ENCODE measurements around the gene BEST4.

The BEST4 gene

DNA sequence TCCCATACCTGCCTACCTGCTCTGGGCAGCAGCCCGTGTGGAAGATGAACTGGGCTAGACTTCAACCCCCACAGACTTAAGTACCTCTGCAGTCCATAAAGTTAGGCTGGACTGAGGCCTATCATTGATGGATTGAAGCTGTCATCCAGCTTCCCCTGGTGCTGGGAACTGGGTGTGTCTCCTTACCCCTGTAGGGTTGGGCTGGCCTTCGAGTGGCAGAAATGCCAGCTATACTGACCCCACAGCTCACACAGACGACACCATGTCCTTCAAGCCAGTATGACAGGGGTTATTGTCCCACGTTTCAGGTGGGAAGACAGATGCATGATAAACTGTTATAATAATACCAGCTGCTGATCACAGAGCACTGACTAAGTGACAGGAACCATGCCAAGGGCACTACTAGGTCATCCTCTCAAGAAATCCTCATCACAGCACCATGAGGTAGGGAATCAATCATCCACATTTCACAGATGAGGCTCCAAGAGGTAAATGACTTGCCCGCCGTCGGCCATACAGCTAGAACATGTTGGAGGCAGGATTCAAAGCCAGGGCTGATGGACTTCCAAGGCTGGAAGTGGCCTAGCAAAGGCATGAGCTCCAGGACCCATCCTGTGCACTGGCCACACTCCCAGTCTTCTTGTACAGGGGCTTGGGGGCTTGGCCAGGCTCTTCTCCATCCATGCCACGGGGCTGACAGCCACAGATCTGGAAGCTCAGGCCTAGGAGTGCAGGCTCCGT is at the start of gene BEST4:
TSS of gene BEST4 (minus strand) at position 51 of the 741 bp plus-strand sequence. CDS start 465 bp downstream, outside the sequence.
- Histone ChIP-seq H3K4me1 (ENCODE audit: control insufficient read depth, insufficient read depth, low read length) (peaks cover 10% of the 10 kb centered on the region), H3K9ac (ENCODE audit: low read length) (no peak within 1 kb of the TSS), H3K27ac (ENCODE audit: low read depth, low read length) (no peak within 1 kb of the TSS), H3K27me3 (ENCODE audit: control insufficient read depth, insufficient read depth, low read length) (no peaks in the 10 kb centered on the region), H3K4me3 (ENCODE audit: low read length) (no peak within 1 kb of the TSS), H3K36me3 (ENCODE audit: control insufficient read depth, insufficient read depth, low read length) (no peaks in the 10 kb centered on the region)

DNA sequence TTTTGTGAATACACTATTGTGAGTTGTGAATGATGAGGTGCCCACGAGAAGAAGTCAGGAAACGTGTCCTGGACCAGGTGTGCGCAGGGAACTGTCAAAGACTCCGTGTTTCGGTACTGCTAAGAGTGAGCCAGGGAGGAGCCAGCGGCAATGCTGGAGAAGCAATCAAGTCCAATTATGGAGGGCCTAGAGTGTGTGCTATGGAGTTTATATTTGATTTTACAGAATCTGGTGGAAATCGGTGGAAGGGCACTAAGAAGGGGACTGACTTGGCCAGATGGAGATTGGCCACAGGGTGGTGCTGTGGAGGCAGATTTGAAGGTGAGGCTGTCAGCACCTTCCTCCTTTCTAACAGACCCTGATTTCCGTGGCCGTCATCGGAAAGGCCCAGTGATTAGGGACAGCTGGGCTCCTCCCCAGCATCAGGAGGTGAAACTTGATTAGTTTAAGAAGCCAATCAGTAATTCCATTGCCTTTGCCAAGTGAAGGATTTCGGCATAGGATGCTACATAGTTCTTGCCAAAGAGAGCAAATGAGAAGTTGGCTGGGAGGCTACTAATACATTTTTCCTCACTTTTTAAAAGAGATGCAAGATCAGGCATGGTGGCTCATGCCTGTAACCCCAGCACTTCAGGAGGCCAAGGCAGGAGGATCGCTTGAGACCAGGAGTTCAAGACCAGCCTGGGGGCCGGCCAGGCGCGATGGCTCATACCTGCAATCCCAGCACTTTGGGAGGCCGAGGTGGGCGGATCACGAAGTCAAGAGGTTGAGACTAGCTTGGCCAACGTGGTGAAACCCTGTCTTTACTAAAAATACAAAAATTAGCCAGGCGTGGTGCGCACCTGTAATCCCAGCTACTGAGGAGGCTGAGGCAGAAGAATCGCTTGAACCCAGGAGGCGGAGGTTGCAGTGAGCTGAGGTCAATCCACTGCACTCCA is 48.0 kb upstream of the BEST4 start:
- Histone ChIP-seq H3K9ac (ENCODE audit: low read length) (no peak overlapping the region), H3K4me1 (ENCODE audit: control insufficient read depth, insufficient read depth, low read length) (no peaks in the 10 kb centered on the region), H3K27ac (ENCODE audit: low read depth, low read length) (no peak overlapping the region), H3K36me3 (ENCODE audit: control insufficient read depth, insufficient read depth, low read length) (no peaks in the 10 kb centered on the region), H3K4me3 (ENCODE audit: low read length) (no peak overlapping the region), H3K27me3 (ENCODE audit: control insufficient read depth, insufficient read depth, low read length) (no peaks in the 10 kb centered on the region)

DNA sequence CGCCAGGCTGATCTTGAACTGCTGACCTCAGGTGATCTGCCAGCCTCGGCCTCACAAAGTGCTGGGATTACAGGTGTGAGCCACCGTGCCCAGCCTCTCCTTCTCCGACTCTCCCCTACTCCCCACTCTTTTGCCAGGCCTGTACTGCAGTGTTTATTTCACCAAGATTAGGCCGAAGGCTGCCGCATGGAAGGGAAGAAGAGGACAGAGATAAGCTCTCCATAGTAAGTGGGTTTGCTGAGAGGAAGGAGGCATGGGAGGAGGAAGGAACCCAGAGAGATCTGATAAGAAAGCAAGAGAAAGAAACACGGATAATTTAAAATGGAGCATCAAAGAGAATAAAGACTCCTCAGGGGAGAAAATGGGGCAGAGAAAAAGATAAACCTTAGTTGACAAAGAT is 46.4 kb upstream of the BEST4 start:
- H3K27ac ChIP-seq (ENCODE audit: low read depth, low read length): no peak overlapping the region

DNA sequence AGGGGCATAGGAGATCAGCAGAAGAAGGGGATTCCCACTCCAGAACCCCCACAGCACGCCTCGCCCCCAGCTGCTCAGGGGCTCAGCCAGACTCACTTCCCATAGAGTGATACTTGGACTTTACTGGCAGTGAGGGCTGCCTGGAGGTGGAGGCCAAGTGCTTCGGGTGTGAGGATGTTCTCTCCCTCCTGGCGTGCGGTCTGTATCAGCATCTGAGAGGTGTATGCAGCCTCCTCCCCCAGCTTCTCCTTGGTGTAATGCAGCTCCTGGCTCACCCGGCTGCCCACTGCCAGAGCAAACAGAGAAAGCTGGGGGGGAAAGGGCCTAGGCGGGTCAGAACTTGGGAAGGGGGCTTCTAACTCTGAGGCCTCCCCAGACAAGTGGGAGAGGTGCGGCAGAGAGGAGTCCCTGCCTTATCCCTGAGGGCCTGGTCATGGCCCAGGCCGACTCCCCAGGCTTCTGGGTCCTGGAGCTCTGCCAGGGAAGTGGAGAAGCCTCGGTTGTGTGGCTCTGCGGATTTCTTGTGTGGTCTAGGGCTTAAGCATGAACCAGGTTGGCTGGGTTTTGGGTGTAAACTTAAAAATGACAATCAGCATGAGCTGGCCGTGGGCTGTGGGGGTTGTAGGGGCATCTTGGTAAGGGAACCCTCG is 44.2 kb upstream of the BEST4 start:
- no peak overlapping the region for H3K27ac ChIP-seq (ENCODE audit: low read depth, low read length)
- H3K9ac ChIP-seq (ENCODE audit: low read length): no peak overlapping the region
- no peaks in the 10 kb centered on the region for H3K27me3 ChIP-seq (ENCODE audit: control insufficient read depth, insufficient read depth, low read length)
- H3K36me3 ChIP-seq (ENCODE audit: control insufficient read depth, insufficient read depth, low read length): no peaks in the 10 kb centered on the region
- H3K4me1 ChIP-seq (ENCODE audit: control insufficient read depth, insufficient read depth, low read length): no peaks in the 10 kb centered on the region
- H3K4me3 ChIP-seq (ENCODE audit: low read length): no peak overlapping the region

More for the DNA sequence above, 46.4 kb upstream of the BEST4 start:
- Histone ChIP-seq H3K27me3 (ENCODE audit: control insufficient read depth, insufficient read depth, low read length) (no peaks in the 10 kb centered on the region), H3K36me3 (ENCODE audit: control insufficient read depth, insufficient read depth, low read length) (no peaks in the 10 kb centered on the region), H3K4me3 (ENCODE audit: low read length) (no peak overlapping the region), H3K9ac (ENCODE audit: low read length) (no peak overlapping the region), H3K4me1 (ENCODE audit: control insufficient read depth, insufficient read depth, low read length) (no peaks in the 10 kb centered on the region)

DNA sequence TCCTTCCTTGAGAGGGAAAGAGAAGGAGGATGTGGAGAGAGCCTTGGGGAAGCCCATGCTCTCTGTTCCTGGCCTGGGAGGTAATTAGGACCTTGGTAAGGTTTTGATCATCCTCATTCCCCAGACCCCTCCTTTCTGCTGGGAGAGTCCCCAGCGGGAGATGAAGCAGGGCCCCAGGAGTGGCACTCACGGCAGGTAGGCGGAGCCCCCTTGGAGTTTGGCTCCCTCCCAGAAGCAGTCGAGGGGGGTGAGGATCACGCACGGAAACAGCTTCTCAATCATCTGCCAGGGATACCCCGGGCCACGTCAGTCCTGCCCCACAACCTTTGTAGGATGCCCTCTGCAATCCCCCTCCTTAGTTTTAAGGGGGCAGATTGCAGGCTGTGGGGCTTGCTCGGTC is 43.5 kb upstream of the BEST4 start:
- H3K9ac ChIP-seq (ENCODE audit: low read length): no peak overlapping the region
- no peaks in the 10 kb centered on the region for H3K4me1 ChIP-seq (ENCODE audit: control insufficient read depth, insufficient read depth, low read length)
- no peak overlapping the region for H3K4me3 ChIP-seq (ENCODE audit: low read length)
- no peaks in the 10 kb centered on the region for H3K27me3 ChIP-seq (ENCODE audit: control insufficient read depth, insufficient read depth, low read length)
- H3K36me3 ChIP-seq (ENCODE audit: control insufficient read depth, insufficient read depth, low read length): no peaks in the 10 kb centered on the region
- H3K27ac ChIP-seq (ENCODE audit: low read depth, low read length): no peak overlapping the region

DNA sequence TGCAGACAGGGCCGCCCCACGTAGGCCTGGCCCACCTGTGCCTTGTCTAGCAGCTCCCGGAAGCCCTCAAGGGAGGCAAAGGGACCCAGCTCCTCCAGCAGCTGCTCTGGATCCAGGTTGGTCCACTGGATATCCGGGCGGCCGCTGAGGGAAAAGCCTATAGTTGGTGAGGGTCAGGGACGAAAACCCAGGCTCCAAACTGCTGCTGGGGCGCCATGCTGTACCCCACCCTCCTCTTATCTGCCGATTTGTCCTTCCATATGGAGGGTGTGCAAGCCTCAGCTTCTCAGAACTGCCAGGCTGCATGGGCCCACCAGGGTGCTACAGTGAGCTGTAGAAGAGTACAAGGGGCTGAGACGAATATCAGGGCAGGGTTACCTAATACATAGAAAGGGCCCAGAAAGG is 42.9 kb upstream of the BEST4 start:
- Histone ChIP-seq H3K4me1 (ENCODE audit: control insufficient read depth, insufficient read depth, low read length) (no peaks in the 10 kb centered on the region), H3K4me3 (ENCODE audit: low read length) (no peak overlapping the region), H3K27ac (ENCODE audit: low read depth, low read length) (no peak overlapping the region), H3K9ac (ENCODE audit: low read length) (no peak overlapping the region), H3K36me3 (ENCODE audit: control insufficient read depth, insufficient read depth, low read length) (no peaks in the 10 kb centered on the region), H3K27me3 (ENCODE audit: control insufficient read depth, insufficient read depth, low read length) (no peaks in the 10 kb centered on the region)

DNA sequence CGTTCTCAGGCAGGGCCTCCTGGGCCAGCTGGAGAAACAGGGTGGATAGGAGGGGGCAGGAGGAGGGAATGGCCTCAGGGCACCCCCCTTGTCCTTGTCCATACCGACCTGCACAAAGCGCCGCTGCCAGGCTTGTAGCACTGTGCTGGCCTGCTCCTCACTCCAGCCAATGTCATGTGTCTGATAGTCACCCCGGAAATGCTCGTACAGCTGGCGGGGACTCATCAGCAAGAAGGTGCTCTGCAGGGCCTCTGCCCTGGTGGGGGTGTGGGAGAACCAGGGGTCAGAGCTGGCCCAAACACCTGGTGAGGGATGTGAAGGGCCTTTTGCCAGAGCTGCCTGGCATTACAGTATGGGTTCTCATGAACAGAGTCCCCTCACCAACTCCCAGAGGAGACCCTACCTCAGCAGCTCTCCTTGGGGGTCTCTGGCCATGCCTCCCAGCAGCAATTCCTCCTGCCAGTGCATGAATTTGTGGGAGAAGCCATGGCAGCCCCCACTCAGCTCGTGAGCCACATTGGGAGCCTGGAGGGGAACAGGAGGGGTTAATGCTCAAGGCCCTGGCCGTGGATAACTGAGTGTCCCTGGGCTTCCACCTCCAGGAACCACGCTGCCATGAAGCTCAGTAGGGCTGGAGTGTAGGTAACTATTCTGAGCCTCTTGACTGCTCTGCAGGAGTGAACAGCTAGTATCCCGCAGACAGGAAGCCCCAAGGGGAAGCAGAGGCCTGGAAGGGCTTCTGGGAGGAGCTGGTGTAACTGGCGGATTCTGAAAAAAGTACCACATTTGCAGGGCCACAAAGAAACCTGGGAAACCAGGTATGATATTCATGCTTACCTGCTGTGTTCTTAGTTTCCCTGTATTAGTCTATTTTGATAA is 41.8 kb upstream of the BEST4 start:
- no peak overlapping the region for H3K27ac ChIP-seq (ENCODE audit: low read depth, low read length)
- H3K36me3 ChIP-seq (ENCODE audit: control insufficient read depth, insufficient read depth, low read length): no peaks in the 10 kb centered on the region
- H3K27me3 ChIP-seq (ENCODE audit: control insufficient read depth, insufficient read depth, low read length): no peaks in the 10 kb centered on the region
- H3K4me3 ChIP-seq (ENCODE audit: low read length): no peak overlapping the region
- no peak overlapping the region for H3K9ac ChIP-seq (ENCODE audit: low read length)
- no peaks in the 10 kb centered on the region for H3K4me1 ChIP-seq (ENCODE audit: control insufficient read depth, insufficient read depth, low read length)

DNA sequence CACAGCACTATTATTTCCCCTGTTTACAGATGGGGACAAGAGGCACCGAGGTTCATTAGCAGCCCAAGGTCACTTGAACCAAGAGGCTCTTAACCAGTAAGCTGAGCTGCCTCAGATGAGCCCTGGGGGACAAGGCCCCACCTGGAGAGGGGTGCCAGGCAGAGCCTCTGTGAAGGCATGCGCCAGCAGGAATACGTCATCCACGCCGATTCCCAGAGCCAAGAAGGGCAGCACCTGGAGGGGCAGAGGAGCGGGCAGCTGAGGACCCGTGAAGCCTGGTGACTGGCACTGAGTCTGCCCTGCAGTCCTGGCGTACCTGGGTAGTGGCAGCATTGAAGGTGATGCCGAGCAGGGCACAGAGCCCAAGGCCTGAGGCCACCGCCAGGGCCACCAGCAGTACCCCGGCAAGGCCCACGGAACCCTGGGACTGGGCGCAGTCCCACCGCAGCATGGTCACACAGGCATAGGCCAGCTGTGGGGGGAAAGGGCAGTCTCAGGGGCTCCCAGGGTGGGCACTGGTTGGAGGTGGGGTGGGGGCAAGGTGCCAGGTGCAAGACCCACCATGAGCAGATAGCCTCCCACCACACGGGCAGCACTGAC is 41.0 kb upstream of the BEST4 start:
- H3K27me3 ChIP-seq (ENCODE audit: control insufficient read depth, insufficient read depth, low read length): no peaks in the 10 kb centered on the region
- H3K4me1 ChIP-seq (ENCODE audit: control insufficient read depth, insufficient read depth, low read length): no peaks in the 10 kb centered on the region
- H3K4me3 ChIP-seq (ENCODE audit: low read length): no peak overlapping the region
- no peaks in the 10 kb centered on the region for H3K36me3 ChIP-seq (ENCODE audit: control insufficient read depth, insufficient read depth, low read length)
- no peak overlapping the region for H3K27ac ChIP-seq (ENCODE audit: low read depth, low read length)
- H3K9ac ChIP-seq (ENCODE audit: low read length): no peak overlapping the region

DNA sequence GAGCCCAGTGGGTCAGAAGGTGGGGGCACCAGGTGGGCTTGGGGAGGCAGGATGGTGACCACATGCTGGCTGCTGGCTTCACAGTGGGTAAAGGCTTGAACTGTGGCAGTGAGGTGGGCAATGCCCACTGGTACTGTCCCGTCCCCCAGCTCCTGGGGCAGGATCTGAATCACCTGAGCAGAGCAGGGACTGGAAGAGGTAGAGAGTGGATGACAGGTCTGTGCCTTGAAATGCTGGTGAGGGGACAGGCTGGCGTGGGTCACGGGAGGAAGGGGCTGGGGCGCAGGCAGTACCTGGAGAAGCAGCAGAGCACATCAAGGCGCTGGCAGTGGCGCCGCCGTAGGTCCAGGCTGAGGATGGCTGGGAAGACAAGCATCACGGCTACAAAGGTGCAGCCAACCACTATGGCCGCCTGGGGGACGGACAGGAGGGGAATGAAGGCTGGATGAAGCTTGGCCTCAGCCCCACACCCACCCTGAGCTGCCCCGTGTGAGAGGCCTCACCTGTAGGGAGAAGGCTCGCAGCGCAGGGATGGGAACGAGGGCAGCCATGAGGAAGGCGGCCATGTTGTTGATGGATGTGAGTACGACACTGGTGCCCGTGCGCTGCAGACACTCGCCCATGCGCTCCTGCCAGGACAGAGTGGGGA is 40.2 kb upstream of the BEST4 start:
- no peaks in the 10 kb centered on the region for H3K36me3 ChIP-seq (ENCODE audit: control insufficient read depth, insufficient read depth, low read length)
- no peak overlapping the region for H3K4me3 ChIP-seq (ENCODE audit: low read length)
- no peaks in the 10 kb centered on the region for H3K27me3 ChIP-seq (ENCODE audit: control insufficient read depth, insufficient read depth, low read length)
- H3K9ac ChIP-seq (ENCODE audit: low read length): no peak overlapping the region
- no peaks in the 10 kb centered on the region for H3K4me1 ChIP-seq (ENCODE audit: control insufficient read depth, insufficient read depth, low read length)
- H3K27ac ChIP-seq (ENCODE audit: low read depth, low read length): no peak overlapping the region

DNA sequence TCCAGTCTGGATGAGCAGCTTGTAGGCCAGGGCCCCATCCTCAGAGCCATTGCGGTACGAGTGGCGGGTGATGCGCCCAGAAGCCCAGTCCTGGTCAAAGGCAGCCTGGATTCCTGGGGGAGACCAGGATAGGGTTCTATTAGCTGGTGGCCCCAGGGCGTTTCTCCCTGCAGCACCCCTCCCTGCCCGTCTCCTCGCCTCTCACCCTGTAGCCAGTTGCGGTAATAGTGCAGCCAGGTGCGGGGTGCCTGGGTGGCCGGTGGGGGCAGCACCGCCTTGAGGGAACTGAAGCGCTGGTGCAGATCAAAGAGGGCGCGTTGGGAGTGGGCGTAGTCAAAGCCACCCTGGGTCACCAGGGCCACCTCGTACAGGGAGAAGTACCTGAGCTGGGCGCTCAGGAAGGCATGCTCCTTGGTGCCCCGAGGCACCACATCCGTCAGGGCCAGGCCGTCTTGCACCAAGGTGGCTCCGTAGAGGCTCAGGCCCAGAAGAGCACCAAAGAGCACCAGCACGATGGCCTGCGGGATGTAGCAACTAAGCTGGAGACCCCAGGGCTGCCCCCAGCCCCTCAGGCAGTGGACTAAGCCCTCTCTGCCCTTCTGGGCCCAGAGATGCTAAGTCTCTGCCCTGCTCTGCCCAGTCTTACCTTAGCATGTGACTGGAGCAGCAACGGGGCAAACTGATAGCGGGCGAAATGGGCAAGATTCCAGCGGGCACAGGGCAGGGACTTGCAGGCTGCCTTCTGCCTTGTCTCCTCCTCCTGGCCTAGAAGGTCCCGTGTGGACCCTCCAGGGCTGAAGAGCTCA is 39.4 kb upstream of the BEST4 start:
- no peaks in the 10 kb centered on the region for H3K4me1 ChIP-seq (ENCODE audit: control insufficient read depth, insufficient read depth, low read length)
- no peaks in the 10 kb centered on the region for H3K27me3 ChIP-seq (ENCODE audit: control insufficient read depth, insufficient read depth, low read length)
- H3K36me3 ChIP-seq (ENCODE audit: control insufficient read depth, insufficient read depth, low read length): no peaks in the 10 kb centered on the region
- H3K4me3 ChIP-seq (ENCODE audit: low read length): no peak overlapping the region
- H3K27ac ChIP-seq (ENCODE audit: low read depth, low read length): no peak overlapping the region
- H3K9ac ChIP-seq (ENCODE audit: low read length): no peak overlapping the region
